GM20000 (cell line): ENCODE results near the gene ACIN1.

ENCODE experiments used
- DNase-seq: peaks from one replicate; pipeline ENCODE4 v3.0.0; 2012; ENCODE audit warnings: low spot score
- CTCF ChIP-seq: IDR thresholded peaks from 2 replicates; pipeline ENCODE4 v1.5.1; 2012; ENCODE audit warnings: mild to moderate bottlenecking, control low read depth; ENCODE audit errors: extremely low read depth, missing control alignments

ACIN1 gene

GRCh38 chr14:23093991-23094665 lies 808 bp downstream of the ACIN1 start:
- DNase-seq, result no peak
- TF ChIP-seq CTCF, result no peak

- DNase-seq, result no peak
- no peak for TF ChIP-seq CTCF
Measured at GRCh38 chr14:23093526-23093925, 1.4 kb downstream of the ACIN1 start.

- no peak for DNase-seq
- TF ChIP-seq CTCF, result no peak
Measured at GRCh38 chr14:23093104-23093503, 1.8 kb downstream of the ACIN1 start.

GRCh38 chr14:23091294-23092225 lies 3.4 kb downstream of the ACIN1 start:
- DNase-seq, result no peak
- TF ChIP-seq CTCF, result no peak

- no peak for TF ChIP-seq CTCF
- DNase-seq, result no peak
Measured at GRCh38 chr14:23090254-23090636, 4.7 kb downstream of the ACIN1 start.

- no peak for TF ChIP-seq CTCF
- DNase-seq, result no peak
Measured at GRCh38 chr14:23089498-23090253, 5.3 kb downstream of the ACIN1 start.

GRCh38 chr14:23086565-23086964 lies 8.4 kb downstream of the ACIN1 start:
- no peak for DNase-seq
- TF ChIP-seq CTCF, result no peak
